WI38 (cell line): ENCODE results near the gene PRICKLE2.

Experiments
- H3K4me3 ChIP-seq: 2 replicates; pipeline ENCODE4 v1.5.1; 2011; ENCODE audit warnings: low read depth, mild to moderate bottlenecking, control low read depth, low read length
- TF ChIP-seq, protein P1 (sequence below): IDR thresholded peaks from 2 replicates; pipeline ENCODE4 v1.5.1; 2012; ENCODE audit warnings: low read depth, mild to moderate bottlenecking, control low read depth, low read length

The PRICKLE2 gene

GRCh38 chr3:64129106-64129505, 96.2 kb downstream of the PRICKLE2 start:
- no peak overlapping the region for H3K4me3 ChIP-seq
- TF ChIP-seq, protein P1, sequence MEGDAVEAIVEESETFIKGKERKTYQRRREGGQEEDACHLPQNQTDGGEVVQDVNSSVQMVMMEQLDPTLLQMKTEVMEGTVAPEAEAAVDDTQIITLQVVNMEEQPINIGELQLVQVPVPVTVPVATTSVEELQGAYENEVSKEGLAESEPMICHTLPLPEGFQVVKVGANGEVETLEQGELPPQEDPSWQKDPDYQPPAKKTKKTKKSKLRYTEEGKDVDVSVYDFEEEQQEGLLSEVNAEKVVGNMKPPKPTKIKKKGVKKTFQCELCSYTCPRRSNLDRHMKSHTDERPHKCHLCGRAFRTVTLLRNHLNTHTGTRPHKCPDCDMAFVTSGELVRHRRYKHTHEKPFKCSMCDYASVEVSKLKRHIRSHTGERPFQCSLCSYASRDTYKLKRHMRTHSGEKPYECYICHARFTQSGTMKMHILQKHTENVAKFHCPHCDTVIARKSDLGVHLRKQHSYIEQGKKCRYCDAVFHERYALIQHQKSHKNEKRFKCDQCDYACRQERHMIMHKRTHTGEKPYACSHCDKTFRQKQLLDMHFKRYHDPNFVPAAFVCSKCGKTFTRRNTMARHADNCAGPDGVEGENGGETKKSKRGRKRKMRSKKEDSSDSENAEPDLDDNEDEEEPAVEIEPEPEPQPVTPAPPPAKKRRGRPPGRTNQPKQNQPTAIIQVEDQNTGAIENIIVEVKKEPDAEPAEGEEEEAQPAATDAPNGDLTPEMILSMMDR, result no peak

GRCh38 chr3:64125561-64125960, 99.7 kb downstream of the PRICKLE2 start:
- TF ChIP-seq, protein P1, result no peak
- H3K4me3 ChIP-seq, result no peak overlapping the region

GRCh38 chr3:64123931-64124330, 101.3 kb downstream of the PRICKLE2 start:
- TF ChIP-seq, protein P1, result no peak
- H3K4me3 ChIP-seq, result no peak overlapping the region

DNA sequence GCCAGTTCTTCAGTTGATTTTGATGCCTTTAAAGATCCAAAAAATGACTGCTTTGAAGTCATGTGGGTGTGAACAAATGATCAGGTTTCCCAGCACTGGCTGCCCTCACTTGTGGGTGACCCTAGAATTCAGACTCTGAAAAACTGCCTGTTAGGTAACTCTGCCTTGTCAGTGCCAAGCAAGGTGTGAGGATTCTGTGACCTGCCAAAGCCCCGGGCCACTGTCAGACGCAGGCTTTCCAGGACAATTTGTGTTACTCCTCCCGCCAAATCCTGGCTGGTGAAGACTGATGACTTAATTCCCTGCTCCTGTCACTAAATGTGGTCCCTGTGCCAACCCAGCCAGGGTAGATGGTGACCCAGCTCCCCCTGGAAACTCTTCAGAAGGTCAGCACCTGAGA, 102.8 kb downstream of the PRICKLE2 start:
- TF ChIP-seq, protein P1, result no peak

DNA sequence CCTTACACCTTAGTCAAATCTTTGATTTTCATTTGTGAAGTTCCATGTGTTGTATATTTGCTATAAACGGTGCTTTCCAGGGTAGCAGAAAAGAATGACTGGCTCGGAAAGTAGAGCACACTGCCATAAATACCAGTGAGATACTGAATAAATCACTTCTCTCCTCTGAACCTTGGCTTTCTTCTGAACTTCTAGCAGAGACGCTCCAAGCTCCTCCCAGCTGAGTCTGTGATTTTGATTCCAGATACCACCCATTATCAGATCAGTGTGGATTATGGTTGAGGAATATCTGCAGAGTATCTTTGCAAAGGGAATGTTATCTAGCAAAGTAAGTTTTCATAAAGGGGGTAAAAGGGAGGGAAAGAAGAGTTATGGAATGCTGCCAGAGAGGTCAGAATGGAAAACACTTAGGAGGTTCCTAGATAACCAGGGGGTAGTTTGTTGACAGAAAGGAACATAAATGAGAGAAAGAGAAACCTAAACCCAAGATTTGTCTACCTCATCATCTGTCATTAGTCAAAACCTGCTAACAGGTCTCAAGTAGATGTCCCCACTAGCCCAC, 103.4 kb downstream of the PRICKLE2 start:
- TF ChIP-seq, protein P1, result no peak
- H3K4me3 ChIP-seq, result no peak overlapping the region

More for the DNA sequence above, 102.8 kb downstream of the PRICKLE2 start:
- H3K4me3 ChIP-seq, result no peak overlapping the region

DNA sequence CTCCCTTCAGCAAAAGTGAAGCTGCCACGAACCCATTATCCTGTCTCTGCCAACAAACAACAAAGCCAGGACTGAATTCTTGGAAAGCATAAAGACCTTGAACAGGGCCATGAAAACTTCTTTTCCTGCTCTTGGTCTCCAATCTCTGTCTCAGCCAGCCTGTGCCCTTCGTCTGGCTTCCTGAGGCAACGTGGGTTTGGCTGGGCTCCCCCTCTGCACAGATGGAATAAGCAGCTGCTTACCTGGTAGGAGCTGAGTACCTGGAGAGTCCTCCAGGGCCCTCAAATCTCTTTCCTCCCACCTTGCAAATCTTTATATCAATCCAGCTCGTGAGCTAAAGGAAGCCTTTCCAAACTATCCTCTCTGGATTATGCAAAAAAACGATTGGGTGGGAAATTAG, 104.4 kb downstream of the PRICKLE2 start:
- TF ChIP-seq, protein P1, result no peak
- H3K4me3 ChIP-seq, result no peak overlapping the region

- TF ChIP-seq, protein P1, result no peak
- H3K4me3 ChIP-seq, result no peak overlapping the region
These were observed 107.8 kb downstream of the PRICKLE2 start for GRCh38 chr3:64117483-64117882.
